HG02610 (cell line): ENCODE data around the gene ECI2.
"Not testable (repeated sequence)": the region's sequence is repeated elsewhere in the genome, so short reads cannot be mapped to it uniquely, and the experiment has no call there.

Experiments used
- ATAC-seq: cut with Tn5 transposase; IDR thresholded peaks from one replicate; pipeline ENCODE4 v1.9.1; 2021; ENCODE audit warnings: mild to moderate bottlenecking, moderate library complexity; ENCODE audit not compliant: unreplicated experiment

ECI2 gene

GRCh38 chr6:4103929-4104328 is 31.4 kb downstream of the ECI2 start:
- ATAC-seq, result no peak

- ATAC-seq, result no peak
Observed at GRCh38 chr6:4102687-4103244, 32.6 kb downstream of the ECI2 start.

GRCh38 chr6:4101298-4101697 is 34.1 kb downstream of the ECI2 start:
- no peak for ATAC-seq

GRCh38 chr6:4100655-4101054 is 34.7 kb downstream of the ECI2 start:
- no peak for ATAC-seq

- ATAC-seq, result no peak
Observed at GRCh38 chr6:4093288-4093687, 42.1 kb downstream of the ECI2 start.

GRCh38 chr6:4091941-4092340 is 43.4 kb downstream of the ECI2 start:
- no peak for ATAC-seq

GRCh38 chr6:4090043-4090442 is 45.3 kb downstream of the ECI2 start:
- not testable (repeated sequence) for ATAC-seq

- no peak for ATAC-seq
Observed at GRCh38 chr6:4088704-4089103, 46.7 kb downstream of the ECI2 start.

- ATAC-seq, result no peak
Observed at GRCh38 chr6:4085332-4085700, 50.1 kb downstream of the ECI2 start.

GRCh38 chr6:4084444-4085331 is 50.7 kb downstream of the ECI2 start:
- ATAC-seq, result no peak

GRCh38 chr6:4078691-4079471 is 56.5 kb downstream of the ECI2 start, which contains the start of gene FAM217A:
Gene FAM217A (minus strand): TSS chr6:4079137. CDS start chr6:4077414, 1,723 bp downstream.
- no peak for ATAC-seq

- ATAC-seq, result no peak
Observed at GRCh38 chr6:4074478-4075235, 60.7 kb downstream of the ECI2 start.

- ATAC-seq, result no peak
Observed at GRCh38 chr6:4071330-4071729, 64.0 kb downstream of the ECI2 start.

GRCh38 chr6:4069199-4069598 is 66.2 kb downstream of the ECI2 start:
- no peak for ATAC-seq

GRCh38 chr6:4067673-4068072 is 67.7 kb downstream of the ECI2 start:
- no peak for ATAC-seq

- no peak for ATAC-seq
Observed at GRCh38 chr6:4066029-4066755, 69.2 kb downstream of the ECI2 start.
